ENCODE data around the gene GRIA1.

The GRIA1 gene

GRCh38 chr5:153659039-153659736 is 168.7 kb downstream of the GRIA1 start:
- H3K9ac ChIP-seq (ENCODE audit: low read length): no peak overlapping the region

GRCh38 chr5:153660919-153661318 is 170.4 kb downstream of the GRIA1 start:
- TF ChIP-seq CTCF (IDR thresholded peaks at IDR 0.05; ENCODE audit: low read depth, low read length): no peak
- TF ChIP-seq EZH2phosphoT487 (IDR thresholded peaks at IDR 0.05; ENCODE audit: low read depth): no peak
- H3K27ac ChIP-seq (ENCODE audit: low read length): no peak overlapping the region
- H2AFZ ChIP-seq (ENCODE audit: low read depth, low read length): no peak overlapping the region

More at GRCh38 chr5:153659039-153659736, 168.7 kb downstream of the GRIA1 start:
- Histone ChIP-seq H3K9me3 (ENCODE audit: insufficient read depth, low read length) (no peaks in the 10 kb centered on the region), H3K27ac (ENCODE audit: low read length) (no peak overlapping the region), H3K36me3 (replicated peaks; ENCODE audit: low read depth, low read length) (no peaks in the 10 kb centered on the region), H3K79me2 (ENCODE audit: low read length) (no peaks in the 10 kb centered on the region), H2AFZ (ENCODE audit: low read depth, low read length) (no peak overlapping the region), H4K20me1 (ENCODE audit: insufficient read depth, low read length) (no peaks in the 10 kb centered on the region), H3K27me3 (ENCODE audit: low read depth, low read length) (no peaks in the 10 kb centered on the region), H3K4me3 (ENCODE audit: low read length) (no peak overlapping the region), H3K4me1 (ENCODE audit: low read length) (no peaks in the 10 kb centered on the region), H3K4me2 (ENCODE audit: low read length) (no peak overlapping the region)
- no peak for TF ChIP-seq CTCF (IDR thresholded peaks at IDR 0.05; ENCODE audit: low read depth, low read length)
- TF ChIP-seq EZH2phosphoT487 (IDR thresholded peaks at IDR 0.05; ENCODE audit: low read depth): no peak

GRCh38 chr5:153661897-153662296 is 171.4 kb downstream of the GRIA1 start:
- no peaks in the 10 kb centered on the region for H3K9me3 ChIP-seq (ENCODE audit: insufficient read depth, low read length)
- no peak overlapping the region for H3K9ac ChIP-seq (ENCODE audit: low read length)
- no peak overlapping the region for H3K4me3 ChIP-seq (ENCODE audit: low read length)
- H3K27me3 ChIP-seq (ENCODE audit: low read depth, low read length): no peaks in the 10 kb centered on the region
- TF ChIP-seq EZH2phosphoT487 (IDR thresholded peaks at IDR 0.05; ENCODE audit: low read depth) (no peak), CTCF (IDR thresholded peaks at IDR 0.05; ENCODE audit: low read depth, low read length) (no peak)
- no peak overlapping the region for H3K4me2 ChIP-seq (ENCODE audit: low read length)
- H3K4me1 ChIP-seq (ENCODE audit: low read length): no peaks in the 10 kb centered on the region
- H3K27ac ChIP-seq (ENCODE audit: low read length): no peak overlapping the region
- H3K36me3 ChIP-seq (replicated peaks; ENCODE audit: low read depth, low read length): no peaks in the 10 kb centered on the region
- no peaks in the 10 kb centered on the region for H4K20me1 ChIP-seq (ENCODE audit: insufficient read depth, low read length)
- no peaks in the 10 kb centered on the region for H3K79me2 ChIP-seq (ENCODE audit: low read length)
- no peak overlapping the region for H2AFZ ChIP-seq (ENCODE audit: low read depth, low read length)

More at GRCh38 chr5:153660919-153661318, 170.4 kb downstream of the GRIA1 start:
- H3K4me2 ChIP-seq (ENCODE audit: low read length): no peak overlapping the region
- H3K4me1 ChIP-seq (ENCODE audit: low read length): no peaks in the 10 kb centered on the region
- H3K4me3 ChIP-seq (ENCODE audit: low read length): no peak overlapping the region
- H3K9ac ChIP-seq (ENCODE audit: low read length): no peak overlapping the region
- no peaks in the 10 kb centered on the region for H3K27me3 ChIP-seq (ENCODE audit: low read depth, low read length)
- H3K79me2 ChIP-seq (ENCODE audit: low read length): no peaks in the 10 kb centered on the region
- no peaks in the 10 kb centered on the region for H3K9me3 ChIP-seq (ENCODE audit: insufficient read depth, low read length)
- no peaks in the 10 kb centered on the region for H4K20me1 ChIP-seq (ENCODE audit: insufficient read depth, low read length)
- H3K36me3 ChIP-seq (replicated peaks; ENCODE audit: low read depth, low read length): no peaks in the 10 kb centered on the region

- no peak overlapping the region for H2AFZ ChIP-seq (ENCODE audit: low read depth, low read length)
- H3K27me3 ChIP-seq (ENCODE audit: low read depth, low read length): no peaks in the 10 kb centered on the region
- H3K27ac ChIP-seq (ENCODE audit: low read length): no peak overlapping the region
- TF ChIP-seq CTCF (IDR thresholded peaks at IDR 0.05; ENCODE audit: low read depth, low read length) (no peak), EZH2phosphoT487 (IDR thresholded peaks at IDR 0.05; ENCODE audit: low read depth) (no peak)
- no peak overlapping the region for H3K4me3 ChIP-seq (ENCODE audit: low read length)
- no peak overlapping the region for H3K9ac ChIP-seq (ENCODE audit: low read length)
- H4K20me1 ChIP-seq (ENCODE audit: insufficient read depth, low read length): no peaks in the 10 kb centered on the region
- H3K4me1 ChIP-seq (ENCODE audit: low read length): no peaks in the 10 kb centered on the region
- H3K4me2 ChIP-seq (ENCODE audit: low read length): no peak overlapping the region
- no peaks in the 10 kb centered on the region for H3K9me3 ChIP-seq (ENCODE audit: insufficient read depth, low read length)
- no peaks in the 10 kb centered on the region for H3K79me2 ChIP-seq (ENCODE audit: low read length)
- H3K36me3 ChIP-seq (replicated peaks; ENCODE audit: low read depth, low read length): no peaks in the 10 kb centered on the region
These were observed 179.6 kb downstream of the GRIA1 start for GRCh38 chr5:153670101-153670500.
